Thyroid gland (tissue), 4 donors: ENCODE results near the gene HSPB6.

ENCODE experiments used
- POLR2A ChIP-seq, 2 donors: fragments of 450-650 bp; IDR thresholded peaks; one replicate each; pipeline ENCODE4 v1.6.1; 2017; ENCODE audit warnings: antibody characterized with exemption in 2 of 2, mild to moderate bottlenecking in 2 of 2, moderate library complexity in 1 of 2
- TF ChIP-seq, protein P1 (sequence below), 6 experiments: fragments of 200-600 bp in 3 of 6; fragments of 450-650 bp in 3 of 6; sonication (generic) in 3 of 6; IDR thresholded peaks; one replicate each; pipeline ENCODE4 v1.5.1; 2016 to 2019; ENCODE audit warnings: antibody characterized with exemption in 6 of 6, mild to moderate bottlenecking in 2 of 6, inconsistent platforms in 1 of 6, moderate library complexity in 1 of 6

- TF ChIP-seq, protein P1, sequence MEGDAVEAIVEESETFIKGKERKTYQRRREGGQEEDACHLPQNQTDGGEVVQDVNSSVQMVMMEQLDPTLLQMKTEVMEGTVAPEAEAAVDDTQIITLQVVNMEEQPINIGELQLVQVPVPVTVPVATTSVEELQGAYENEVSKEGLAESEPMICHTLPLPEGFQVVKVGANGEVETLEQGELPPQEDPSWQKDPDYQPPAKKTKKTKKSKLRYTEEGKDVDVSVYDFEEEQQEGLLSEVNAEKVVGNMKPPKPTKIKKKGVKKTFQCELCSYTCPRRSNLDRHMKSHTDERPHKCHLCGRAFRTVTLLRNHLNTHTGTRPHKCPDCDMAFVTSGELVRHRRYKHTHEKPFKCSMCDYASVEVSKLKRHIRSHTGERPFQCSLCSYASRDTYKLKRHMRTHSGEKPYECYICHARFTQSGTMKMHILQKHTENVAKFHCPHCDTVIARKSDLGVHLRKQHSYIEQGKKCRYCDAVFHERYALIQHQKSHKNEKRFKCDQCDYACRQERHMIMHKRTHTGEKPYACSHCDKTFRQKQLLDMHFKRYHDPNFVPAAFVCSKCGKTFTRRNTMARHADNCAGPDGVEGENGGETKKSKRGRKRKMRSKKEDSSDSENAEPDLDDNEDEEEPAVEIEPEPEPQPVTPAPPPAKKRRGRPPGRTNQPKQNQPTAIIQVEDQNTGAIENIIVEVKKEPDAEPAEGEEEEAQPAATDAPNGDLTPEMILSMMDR (IDR thresholded peaks at IDR 0.05), result no peak
- no peak for TF ChIP-seq POLR2A (IDR thresholded peaks at IDR 0.05)
Measured at GRCh38 chr19:35712567-35713505, 44.0 kb downstream of the HSPB6 start.
